ENCODE measurements around the gene TBC1D21.

DNA sequence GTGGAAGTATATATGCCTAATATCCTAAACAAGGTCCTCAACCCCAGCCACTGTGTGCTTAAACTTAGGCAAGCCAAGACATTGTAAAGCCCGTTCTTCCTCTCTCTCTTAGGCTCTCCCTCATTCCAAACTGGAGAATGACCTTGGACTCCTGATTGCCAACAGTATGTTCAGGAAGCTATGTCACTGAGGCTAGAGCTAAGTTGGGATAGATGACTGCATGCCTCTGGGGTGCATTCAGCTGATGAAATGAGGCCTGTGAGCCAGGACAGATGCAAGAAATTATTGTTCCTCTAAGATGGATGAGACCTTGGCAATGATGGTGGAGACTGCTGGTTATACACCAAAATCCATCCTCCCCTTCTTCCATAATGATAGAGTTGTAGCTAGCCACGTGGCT lies 27.9 kb upstream of the TBC1D21 start:
- TF ChIP-seq, protein P1, sequence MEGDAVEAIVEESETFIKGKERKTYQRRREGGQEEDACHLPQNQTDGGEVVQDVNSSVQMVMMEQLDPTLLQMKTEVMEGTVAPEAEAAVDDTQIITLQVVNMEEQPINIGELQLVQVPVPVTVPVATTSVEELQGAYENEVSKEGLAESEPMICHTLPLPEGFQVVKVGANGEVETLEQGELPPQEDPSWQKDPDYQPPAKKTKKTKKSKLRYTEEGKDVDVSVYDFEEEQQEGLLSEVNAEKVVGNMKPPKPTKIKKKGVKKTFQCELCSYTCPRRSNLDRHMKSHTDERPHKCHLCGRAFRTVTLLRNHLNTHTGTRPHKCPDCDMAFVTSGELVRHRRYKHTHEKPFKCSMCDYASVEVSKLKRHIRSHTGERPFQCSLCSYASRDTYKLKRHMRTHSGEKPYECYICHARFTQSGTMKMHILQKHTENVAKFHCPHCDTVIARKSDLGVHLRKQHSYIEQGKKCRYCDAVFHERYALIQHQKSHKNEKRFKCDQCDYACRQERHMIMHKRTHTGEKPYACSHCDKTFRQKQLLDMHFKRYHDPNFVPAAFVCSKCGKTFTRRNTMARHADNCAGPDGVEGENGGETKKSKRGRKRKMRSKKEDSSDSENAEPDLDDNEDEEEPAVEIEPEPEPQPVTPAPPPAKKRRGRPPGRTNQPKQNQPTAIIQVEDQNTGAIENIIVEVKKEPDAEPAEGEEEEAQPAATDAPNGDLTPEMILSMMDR (conservative IDR thresholded peaks at IDR 0.05; ENCODE audit: low read length), result no peak
- TF ChIP-seq EZH2phosphoT487 (IDR thresholded peaks at IDR 0.05; ENCODE audit: borderline replicate concordance), result no peak
